Upper lobe of left lung (tissue), 6 donors: Measurements from ENCODE around the gene UFC1. TPM values are rescaled to one million over a fixed set of nuclear protein-coding genes. Genes with fewer than 3 reads are reported as not detected.

Source experiments
- ATAC-seq, 2 donors: fragments of 200-7000 bp; cut with Tn5 transposase; one replicate each; pipeline ENCODE4 v1.9.1; 2022; ENCODE audit warnings: mild to moderate bottlenecking in 2 of 2, moderate library complexity in 2 of 2; ENCODE audit not compliant: low FRiP score in 2 of 2
- DNase-seq, 2 donors: peaks; one replicate each; pipeline ENCODE4 v3.0.0-alpha.2; 2019 to 2020
- H3K27ac ChIP-seq, 4 donors: fragments of 200-600 bp; sonication (generic); one replicate each; pipeline ENCODE4 v1.5.1; 2016 to 2019
- H3K27me3 ChIP-seq, 4 donors: fragments of 200-600 bp; sonication (generic); one replicate each; pipeline ENCODE4 v1.5.1; 2017 to 2019
- H3K36me3 ChIP-seq, 4 donors: fragments of 200-600 bp; sonication (generic); one replicate each; pipeline ENCODE4 v1.5.1; 2016 to 2019
- H3K4me1 ChIP-seq, 4 donors: fragments of 200-600 bp; sonication (generic); one replicate each; pipeline ENCODE4 v1.5.1; 2018 to 2019
- H3K4me3 ChIP-seq, 4 donors: fragments of 200-600 bp; sonication (generic); one replicate each; pipeline ENCODE4 v1.5.1; 2017 to 2019; ENCODE audit warnings: mild to moderate bottlenecking in 2 of 4, moderate library complexity in 1 of 4
- H3K9me3 ChIP-seq, 4 donors: fragments of 200-600 bp; sonication (generic); one replicate each; pipeline ENCODE4 v1.5.1; 2018 to 2019
- EP300 ChIP-seq, 4 donors: sonication (generic); formaldehyde crosslinking; IDR thresholded peaks; one replicate each; pipeline ENCODE4 v1.5.1; 2017; ENCODE audit warnings: antibody characterized with exemption in 4 of 4, control low read depth in 2 of 4
- POLR2A ChIP-seq, 4 donors: fragments of 450-650 bp; IDR thresholded peaks; one replicate each; pipeline ENCODE4 v1.5.1; 2016 to 2017; ENCODE audit warnings: antibody characterized with exemption in 4 of 4, mild to moderate bottlenecking in 2 of 4
- POLR2AphosphoS5 ChIP-seq, 2 donors: sonication (generic); formaldehyde crosslinking; IDR thresholded peaks; one replicate each; pipeline ENCODE4 v1.5.1; 2017; ENCODE audit warnings: antibody characterized with exemption in 2 of 2
- WGBS, 2 donors: methylation state at CpG; one replicate each; pipeline ENCODE4 v1.1.5; 2017 to 2018; 5-methylcytosine and 5-hydroxymethylcytosine counted together
- total RNA-seq, 6 donors: library from RNA; depleted of rRNA in 4 of 6; stranded (reverse); fragments of >200 nt in 4 of 6; gene quantifications; one replicate each; pipeline versions ENCODE4 v1.1.0 to v1.2.1, GENCODE V29; 2016 to 2021
- TF ChIP-seq, protein P1 (sequence below), 6 experiments: fragments of 450-650 bp in 4 of 6; fragments of 200-600 bp in 2 of 6; sonication (generic) in 2 of 6; IDR thresholded peaks; one replicate each; pipeline ENCODE4 v1.5.1; 2016 to 2019; ENCODE audit warnings: antibody characterized with exemption in 6 of 6
- donor health status: DM: no; HTN: no; CAD: no; lungs with moderate emphysema.
- donor health status: DM: no; HTN: yes; CAD: no; lungs with severe emphysema.

UFC1 gene
- total RNA-seq, 6 donors from 2014 or later, result 32.5 to 95.6 (median 75.6) TPM

GRCh38 chr1:161161652-161162051 is 7.9 kb downstream of the UFC1 start:
- no peak for TF ChIP-seq EP300 (IDR thresholded peaks at IDR 0.05)
- no peak for TF ChIP-seq POLR2A (IDR thresholded peaks at IDR 0.05)
- no peak for TF ChIP-seq POLR2AphosphoS5 (IDR thresholded peaks at IDR 0.05)
- TF ChIP-seq, protein P1, sequence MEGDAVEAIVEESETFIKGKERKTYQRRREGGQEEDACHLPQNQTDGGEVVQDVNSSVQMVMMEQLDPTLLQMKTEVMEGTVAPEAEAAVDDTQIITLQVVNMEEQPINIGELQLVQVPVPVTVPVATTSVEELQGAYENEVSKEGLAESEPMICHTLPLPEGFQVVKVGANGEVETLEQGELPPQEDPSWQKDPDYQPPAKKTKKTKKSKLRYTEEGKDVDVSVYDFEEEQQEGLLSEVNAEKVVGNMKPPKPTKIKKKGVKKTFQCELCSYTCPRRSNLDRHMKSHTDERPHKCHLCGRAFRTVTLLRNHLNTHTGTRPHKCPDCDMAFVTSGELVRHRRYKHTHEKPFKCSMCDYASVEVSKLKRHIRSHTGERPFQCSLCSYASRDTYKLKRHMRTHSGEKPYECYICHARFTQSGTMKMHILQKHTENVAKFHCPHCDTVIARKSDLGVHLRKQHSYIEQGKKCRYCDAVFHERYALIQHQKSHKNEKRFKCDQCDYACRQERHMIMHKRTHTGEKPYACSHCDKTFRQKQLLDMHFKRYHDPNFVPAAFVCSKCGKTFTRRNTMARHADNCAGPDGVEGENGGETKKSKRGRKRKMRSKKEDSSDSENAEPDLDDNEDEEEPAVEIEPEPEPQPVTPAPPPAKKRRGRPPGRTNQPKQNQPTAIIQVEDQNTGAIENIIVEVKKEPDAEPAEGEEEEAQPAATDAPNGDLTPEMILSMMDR (IDR thresholded peaks at IDR 0.05), result no peak
- Histone ChIP-seq H3K9me3 (no peaks in the 10 kb centered on the region), H3K36me3 (peaks cover 3 to 37% (median 12%) of the 10 kb centered on the region in 4 donors), H3K4me1 (peaks cover 25 to 45% (median 32%) of the 10 kb centered on the region in 4 donors), H3K4me3 (no peak overlapping the region), H3K27ac (no peak overlapping the region), H3K27me3 (no peaks in the 10 kb centered on the region)
- WGBS, 2 donors, result 89 to 90% methylated on average over 5 of the region's 5 CpGs
- DNase-seq, result no peak
- ATAC-seq, result no peak

- no peaks in the 10 kb centered on the region for H3K9me3 ChIP-seq
- peaks cover 29 to 49% (median 35%) of the 10 kb centered on the region in 4 donors for H3K4me1 ChIP-seq
- H3K4me3 ChIP-seq, result no peak overlapping the region
- no peak for DNase-seq
- WGBS, 2 donors, result 76 to 77% methylated on average over 4 to 7 of the region's 7 CpGs
- TF ChIP-seq, protein P1 (IDR thresholded peaks at IDR 0.05), result no peak
- no peak for TF ChIP-seq EP300 (IDR thresholded peaks at IDR 0.05)
- no peaks in the 10 kb centered on the region for H3K27me3 ChIP-seq
- peak overlapping the region in 1 of 4 donors; percentile 2 for H3K27ac ChIP-seq
- peaks cover 3 to 33% (median 12%) of the 10 kb centered on the region in 4 donors for H3K36me3 ChIP-seq
- ATAC-seq, result no peak
These were observed 8.3 kb downstream of the UFC1 start for GRCh38 chr1:161162052-161162451.

GRCh38 chr1:161162806-161163205 is 9.0 kb downstream of the UFC1 start:
- Histone ChIP-seq H3K27ac (peak overlapping the region in 1 of 4 donors; percentile 2), H3K4me1 (peaks cover 32 to 56% (median 40%) of the 10 kb centered on the region in 4 donors), H3K4me3 (no peak overlapping the region), H3K9me3 (no peaks in the 10 kb centered on the region), H3K36me3 (peaks cover 3 to 33% (median 8%) of the 10 kb centered on the region in 4 donors), H3K27me3 (no peaks in the 10 kb centered on the region)
- DNase-seq (no peak), ATAC-seq (no peak)
- WGBS, 2 donors, result 91 to 96% methylated on average over 10 of the region's 10 CpGs
- TF ChIP-seq, protein P1 (IDR thresholded peaks at IDR 0.05), result no peak
- TF ChIP-seq EP300 (IDR thresholded peaks at IDR 0.05), result no peak
- no peak for TF ChIP-seq POLR2AphosphoS5 (IDR thresholded peaks at IDR 0.05)
- TF ChIP-seq POLR2A (IDR thresholded peaks at IDR 0.05), result no peak

GRCh38 chr1:161163793-161164192 is 10.0 kb downstream of the UFC1 start:
- no peak overlapping the region for H3K27ac ChIP-seq
- H3K36me3 ChIP-seq, result peaks cover 3 to 25% (median 6%) of the 10 kb centered on the region in 4 donors
- no peak overlapping the region for H3K4me3 ChIP-seq
- H3K9me3 ChIP-seq, result no peaks in the 10 kb centered on the region
- no peak for DNase-seq
- peaks cover 30 to 51% (median 38%) of the 10 kb centered on the region in 4 donors for H3K4me1 ChIP-seq
- no peak for ATAC-seq
- no peak for TF ChIP-seq EP300 (IDR thresholded peaks at IDR 0.05)
- TF ChIP-seq, protein P1 (IDR thresholded peaks at IDR 0.05), result no peak
- TF ChIP-seq POLR2A (IDR thresholded peaks at IDR 0.05), result no peak
- TF ChIP-seq POLR2AphosphoS5 (IDR thresholded peaks at IDR 0.05), result no peak
- WGBS, 2 donors, result 95 to 97% methylated on average over 4 to 5 of the region's 5 CpGs
- no peaks in the 10 kb centered on the region for H3K27me3 ChIP-seq
